Measurements from ENCODE around the gene FAM117A. TPM values are rescaled to one million over a fixed set of nuclear protein-coding genes. Genes with fewer than 3 reads are reported as not detected.
A peak's percentile ranks its signal among the peaks of the same experiment; 100 is the strongest.

The FAM117A gene
- total RNA-seq, result 10 to 100 TPM; 15.1 to 22.0 (median 18.2) TPM

- peak within 1 kb of the TSS; percentile 66 to 93 (median 76) for H3K27ac ChIP-seq
These were observed at the start of gene FAM117A for GRCh38 chr17:49763735-49764558. FAM117A (minus strand) TSS chr17:49764131; CDS start chr17:49764087, 44 bp downstream.

GRCh38 chr17:49809056-49809455, 45.1 kb upstream of the FAM117A start:
- Histone ChIP-seq H3K27ac (no peak overlapping the region), H3K4me3 (no peak overlapping the region), H3K4me1 (peaks cover 0 to 7% (median 2%) of the 10 kb centered on the region in 4 donors), H3K9me3 (no peaks in the 10 kb centered on the region), H3K27me3 (no peaks in the 10 kb centered on the region), H3K36me3 (peaks cover 29 to 94% (median 63%) of the 10 kb centered on the region in 4 donors)
- ATAC-seq (ENCODE audit: low FRiP score in 2 of 2) (no peak), DNase-seq (no peak)
- WGBS, 2 donors, result 61 to 63% methylated on average over 4 of the region's 4 CpGs
- TF ChIP-seq POLR2A (IDR thresholded peaks at IDR 0.05) (no peak), CTCF (IDR thresholded peaks at IDR 0.05) (no peak), POLR2AphosphoS5 (IDR thresholded peaks at IDR 0.05) (no peak), EP300 (IDR thresholded peaks at IDR 0.05) (no peak)

More at GRCh38 chr17:49763735-49764558, at the start of gene FAM117A:
- TF ChIP-seq CTCF (IDR thresholded peaks at IDR 0.05) (no peak), POLR2AphosphoS5 (IDR thresholded peaks at IDR 0.05) (peak in 1 of 2 donors; percentile 94), POLR2A (IDR thresholded peaks at IDR 0.05) (peak in 2 of 4 donors; percentile 53 to 82)
- Histone ChIP-seq H3K4me1 (peaks cover 12 to 33% (median 15%) of the 10 kb centered on the region in 4 donors), H3K36me3 (no peaks in the 10 kb centered on the region), H3K4me3 (peak within 1 kb of the TSS; percentile 78 to 98 (median 90)), H3K27me3 (no peaks in the 10 kb centered on the region), H3K9me3 (no peaks in the 10 kb centered on the region)
- 0 to 2% methylated on average over 16 to 23 of the region's 53 CpGs for WGBS, 2 donors
- peak; percentile 99 for ATAC-seq (ENCODE audit: low FRiP score in 2 of 2)
- peak; percentile 91 to 98 for DNase-seq

GRCh38 chr17:49798738-49799137, 34.8 kb upstream of the FAM117A start:
- 62 to 70% methylated on average over 2 of the region's 2 CpGs for WGBS, 2 donors
- peaks cover 26 to 88% (median 65%) of the 10 kb centered on the region in 4 donors for H3K36me3 ChIP-seq
- ATAC-seq (ENCODE audit: low FRiP score in 2 of 2), result no peak

GRCh38 chr17:49798182-49798581, 34.3 kb upstream of the FAM117A start:
- Histone ChIP-seq H3K4me1 (peaks cover 0 to 16% (median 4%) of the 10 kb centered on the region in 4 donors), H3K9me3 (no peaks in the 10 kb centered on the region), H3K36me3 (peaks cover 31 to 89% (median 67%) of the 10 kb centered on the region in 4 donors), H3K27ac (no peak overlapping the region), H3K4me3 (no peak overlapping the region), H3K27me3 (no peaks in the 10 kb centered on the region)
- TF ChIP-seq POLR2AphosphoS5 (IDR thresholded peaks at IDR 0.05) (no peak), EP300 (IDR thresholded peaks at IDR 0.05) (no peak), POLR2A (IDR thresholded peaks at IDR 0.05) (no peak), CTCF (IDR thresholded peaks at IDR 0.05) (no peak)
- 92 to 94% methylated on average over 8 of the region's 8 CpGs for WGBS, 2 donors
- ATAC-seq (ENCODE audit: low FRiP score in 2 of 2) (no peak), DNase-seq (no peak)

More at GRCh38 chr17:49798738-49799137, 34.8 kb upstream of the FAM117A start:
- H3K27ac ChIP-seq, result no peak overlapping the region
- TF ChIP-seq CTCF (IDR thresholded peaks at IDR 0.05) (no peak), POLR2A (IDR thresholded peaks at IDR 0.05) (no peak), POLR2AphosphoS5 (IDR thresholded peaks at IDR 0.05) (no peak)
- H3K4me1 ChIP-seq, result peaks cover 0 to 12% (median 3%) of the 10 kb centered on the region in 4 donors
- no peak overlapping the region for H3K4me3 ChIP-seq
- H3K27me3 ChIP-seq, result no peaks in the 10 kb centered on the region
- DNase-seq, result no peak
- no peaks in the 10 kb centered on the region for H3K9me3 ChIP-seq

Data from upper lobe of left lung (tissue), 6 donors.